ENCODE data around the gene HADHA.
"Not testable (repeated sequence)": the region's sequence is repeated elsewhere in the genome, so short reads cannot be mapped to it uniquely, and the experiment has no call there.

HADHA gene

GRCh38 chr2:26244309-26245230 lies at the start of gene HADHA, which contains the start of gene HADHB:
Gene HADHA, minus strand, starts transcription at chr2:26244632. Its CDS starts 36 bp downstream, at chr2:26244596.
Gene HADHB, plus strand, starts transcription at chr2:26244939. Its CDS starts 9,316 bp downstream, at chr2:26254255.
- FAIRE-seq = peak; percentile 95

GRCh38 chr2:26292646-26293045 lies 48.2 kb upstream of the HADHA start:
- FAIRE-seq = no peak

GRCh38 chr2:26290001-26290400 lies 45.6 kb upstream of the HADHA start:
- FAIRE-seq = no peak

GRCh38 chr2:26285931-26286330 lies 41.5 kb upstream of the HADHA start:
- peak; percentile 27 for FAIRE-seq

- no peak for FAIRE-seq
Measured at GRCh38 chr2:26284132-26284531, 39.7 kb upstream of the HADHA start.

- no peak for FAIRE-seq
Measured at GRCh38 chr2:26283606-26284005, 39.2 kb upstream of the HADHA start.

GRCh38 chr2:26281226-26281625 lies 36.8 kb upstream of the HADHA start:
- no peak for FAIRE-seq

- FAIRE-seq = no peak
Measured at GRCh38 chr2:26279886-26280285, 35.5 kb upstream of the HADHA start.

GRCh38 chr2:26276484-26277227 lies 32.2 kb upstream of the HADHA start:
- no peak for FAIRE-seq

- FAIRE-seq = no peak
Measured at GRCh38 chr2:26274058-26274613, 29.7 kb upstream of the HADHA start.

GRCh38 chr2:26273501-26273900 lies 29.1 kb upstream of the HADHA start:
- FAIRE-seq = no peak

GRCh38 chr2:26270373-26270772 lies 25.9 kb upstream of the HADHA start:
- no peak for FAIRE-seq

GRCh38 chr2:26269571-26270158 lies 25.2 kb upstream of the HADHA start:
- FAIRE-seq = no peak

GRCh38 chr2:26268670-26269385 lies 24.4 kb upstream of the HADHA start:
- not testable (repeated sequence) for FAIRE-seq

GRCh38 chr2:26268213-26268612 lies 23.8 kb upstream of the HADHA start:
- FAIRE-seq = no peak

- not testable (repeated sequence) for FAIRE-seq
Measured at GRCh38 chr2:26258836-26259235, 14.4 kb upstream of the HADHA start.

- FAIRE-seq = no peak
Measured at GRCh38 chr2:26255759-26256384, 11.4 kb upstream of the HADHA start.

GRCh38 chr2:26251893-26252292 lies 7.5 kb upstream of the HADHA start:
- no peak for FAIRE-seq

- FAIRE-seq = no peak
Measured at GRCh38 chr2:26249625-26250024, 5.2 kb upstream of the HADHA start.

GRCh38 chr2:26246818-26247217 lies 2.4 kb upstream of the HADHA start:
- FAIRE-seq = no peak

- no peak for FAIRE-seq
Measured at GRCh38 chr2:26245810-26246209, 1.4 kb upstream of the HADHA start.

GRCh38 chr2:26245231-26245732 lies 850 bp upstream of the HADHA start:
- FAIRE-seq = no peak
